A549 (cell line): ENCODE data around the gene GRK6.

Experiments
- ELK1 ChIP-seq: fragments of 150-350 bp; IDR thresholded peaks from 2 replicates; pipeline ENCODE4 v1.6.1; 2014; ENCODE audit warnings: low read depth, mild to moderate bottlenecking, low read length
- EP300 ChIP-seq, 2 experiments: fragments of >200 bp; sonication (Bioruptor Twin); formaldehyde crosslinking; IDR thresholded peaks; 2 replicates in 1 of 2; 3 replicates in 1 of 2; pipeline ENCODE4 v1.6.1; 2016 to 2017
- JUN ChIP-seq, 2 experiments: fragments of >200 bp; sonication (Bioruptor Twin); formaldehyde crosslinking; IDR thresholded peaks; 2 replicates in 1 of 2; 3 replicates in 1 of 2; pipeline ENCODE4 v1.6.1; 2016 to 2017
- JUNB ChIP-seq: fragments of >200 bp; sonication (Bioruptor Twin); formaldehyde crosslinking; IDR thresholded peaks from 2 replicates; pipeline ENCODE4 v1.6.1; 2016
- MAFK ChIP-seq: fragments of 450-650 bp; IDR thresholded peaks from 2 replicates; pipeline ENCODE4 v1.6.1; 2014; ENCODE audit not compliant: partially characterized antibody
- MAX ChIP-seq: IDR thresholded peaks from 2 replicates; pipeline ENCODE4 v1.6.1; 2012
- MYC ChIP-seq: IDR thresholded peaks from 2 replicates; pipeline ENCODE4 v1.6.1; 2012; ENCODE audit warnings: mild to moderate bottlenecking, inconsistent platforms, low read length, improper control_type of control experiment, borderline replicate concordance
- POLR2A ChIP-seq: IDR thresholded peaks from 2 replicates; pipeline ENCODE4 v1.6.1; 2012; ENCODE audit warnings: mild to moderate bottlenecking, low read length
- SREBF2 ChIP-seq: fragments of 450-650 bp; IDR thresholded peaks from 2 replicates; pipeline ENCODE4 v1.6.1; 2014; ENCODE audit warnings: mild to moderate bottlenecking, moderate library complexity
- TFCP2L1 ChIP-seq: fragments of 250-450 bp; sonication (Bioruptor Pico); IDR thresholded peaks from 2 replicates; pipeline ENCODE4 v1.5.0; 2021; ENCODE audit warnings: mild to moderate bottlenecking
- TP53 ChIP-seq: fragments of 250-450 bp; sonication (Bioruptor Pico); IDR thresholded peaks from 2 replicates; pipeline ENCODE4 v1.5.0; 2021; ENCODE audit warnings: mild to moderate bottlenecking, moderate library complexity
- ZFP36 ChIP-seq: fragments of 450-650 bp; IDR thresholded peaks from 2 replicates; pipeline ENCODE4 v1.6.1; 2014; ENCODE audit warnings: borderline replicate concordance; ENCODE audit not compliant: partially characterized antibody
- TF ChIP-seq, protein P1 (sequence below): fragments of >200 bp; sonication (Bioruptor Twin); formaldehyde crosslinking; IDR thresholded peaks from 3 replicates; pipeline ENCODE4 v1.5.1; 2016
- TF ChIP-seq, protein P2 (sequence below): fragments of 200-600 bp; sonication (generic); IDR thresholded peaks from 2 replicates; pipeline ENCODE4 v1.6.1; 2016; ENCODE audit warnings: antibody characterized with exemption, mild to moderate bottlenecking, moderate library complexity

DNA sequence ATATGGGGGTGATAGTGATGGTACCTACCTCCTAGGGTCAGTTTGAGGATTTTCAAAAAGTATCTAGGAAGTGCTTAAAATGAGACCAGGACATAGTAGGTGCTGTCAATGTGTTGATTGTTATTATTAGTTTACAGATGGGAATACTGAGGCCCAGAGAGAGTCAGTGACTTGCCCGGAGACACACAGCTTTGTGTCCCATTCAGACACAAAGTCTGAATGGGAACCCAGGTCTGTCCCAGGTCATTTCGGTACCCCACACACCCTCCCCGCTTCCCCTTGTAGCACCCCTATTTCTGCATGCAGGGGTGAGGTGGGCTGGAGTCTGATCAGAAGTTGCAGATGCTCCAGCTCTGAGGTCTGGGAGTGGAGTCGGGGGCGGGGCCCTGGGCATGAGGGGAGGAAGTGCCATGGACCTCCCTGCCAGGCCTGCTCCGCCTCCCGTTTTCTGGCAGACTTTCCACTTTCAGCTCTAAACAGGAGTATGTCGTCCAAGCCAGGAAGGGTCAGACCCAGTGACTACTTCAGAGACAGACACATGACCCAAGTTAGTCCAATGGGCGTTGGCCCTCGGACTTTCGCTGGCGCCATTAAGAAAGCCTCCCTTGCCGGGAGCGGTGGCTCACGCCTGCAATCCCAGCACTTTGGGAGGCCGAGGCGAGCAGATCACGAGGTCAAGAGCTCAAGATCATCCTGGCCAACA lies 50.2 kb downstream of the GRK6 start:
- TF ChIP-seq ELK1 (no peak), MAFK (no peak), POLR2A (no peak), MYC (no peak), TP53 (no peak), SREBF2 (no peak), JUN (IDR thresholded peaks at IDR 0.05) (no peak), TFCP2L1 (CRISPR knock-in tag) (no peak), EP300 (IDR thresholded peaks at IDR 0.05) (no peak), JUNB (no peak), MAX (no peak), ZFP36 (no peak)
- TF ChIP-seq, protein P1, sequence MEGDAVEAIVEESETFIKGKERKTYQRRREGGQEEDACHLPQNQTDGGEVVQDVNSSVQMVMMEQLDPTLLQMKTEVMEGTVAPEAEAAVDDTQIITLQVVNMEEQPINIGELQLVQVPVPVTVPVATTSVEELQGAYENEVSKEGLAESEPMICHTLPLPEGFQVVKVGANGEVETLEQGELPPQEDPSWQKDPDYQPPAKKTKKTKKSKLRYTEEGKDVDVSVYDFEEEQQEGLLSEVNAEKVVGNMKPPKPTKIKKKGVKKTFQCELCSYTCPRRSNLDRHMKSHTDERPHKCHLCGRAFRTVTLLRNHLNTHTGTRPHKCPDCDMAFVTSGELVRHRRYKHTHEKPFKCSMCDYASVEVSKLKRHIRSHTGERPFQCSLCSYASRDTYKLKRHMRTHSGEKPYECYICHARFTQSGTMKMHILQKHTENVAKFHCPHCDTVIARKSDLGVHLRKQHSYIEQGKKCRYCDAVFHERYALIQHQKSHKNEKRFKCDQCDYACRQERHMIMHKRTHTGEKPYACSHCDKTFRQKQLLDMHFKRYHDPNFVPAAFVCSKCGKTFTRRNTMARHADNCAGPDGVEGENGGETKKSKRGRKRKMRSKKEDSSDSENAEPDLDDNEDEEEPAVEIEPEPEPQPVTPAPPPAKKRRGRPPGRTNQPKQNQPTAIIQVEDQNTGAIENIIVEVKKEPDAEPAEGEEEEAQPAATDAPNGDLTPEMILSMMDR, result no peak
- TF ChIP-seq, protein P2, sequence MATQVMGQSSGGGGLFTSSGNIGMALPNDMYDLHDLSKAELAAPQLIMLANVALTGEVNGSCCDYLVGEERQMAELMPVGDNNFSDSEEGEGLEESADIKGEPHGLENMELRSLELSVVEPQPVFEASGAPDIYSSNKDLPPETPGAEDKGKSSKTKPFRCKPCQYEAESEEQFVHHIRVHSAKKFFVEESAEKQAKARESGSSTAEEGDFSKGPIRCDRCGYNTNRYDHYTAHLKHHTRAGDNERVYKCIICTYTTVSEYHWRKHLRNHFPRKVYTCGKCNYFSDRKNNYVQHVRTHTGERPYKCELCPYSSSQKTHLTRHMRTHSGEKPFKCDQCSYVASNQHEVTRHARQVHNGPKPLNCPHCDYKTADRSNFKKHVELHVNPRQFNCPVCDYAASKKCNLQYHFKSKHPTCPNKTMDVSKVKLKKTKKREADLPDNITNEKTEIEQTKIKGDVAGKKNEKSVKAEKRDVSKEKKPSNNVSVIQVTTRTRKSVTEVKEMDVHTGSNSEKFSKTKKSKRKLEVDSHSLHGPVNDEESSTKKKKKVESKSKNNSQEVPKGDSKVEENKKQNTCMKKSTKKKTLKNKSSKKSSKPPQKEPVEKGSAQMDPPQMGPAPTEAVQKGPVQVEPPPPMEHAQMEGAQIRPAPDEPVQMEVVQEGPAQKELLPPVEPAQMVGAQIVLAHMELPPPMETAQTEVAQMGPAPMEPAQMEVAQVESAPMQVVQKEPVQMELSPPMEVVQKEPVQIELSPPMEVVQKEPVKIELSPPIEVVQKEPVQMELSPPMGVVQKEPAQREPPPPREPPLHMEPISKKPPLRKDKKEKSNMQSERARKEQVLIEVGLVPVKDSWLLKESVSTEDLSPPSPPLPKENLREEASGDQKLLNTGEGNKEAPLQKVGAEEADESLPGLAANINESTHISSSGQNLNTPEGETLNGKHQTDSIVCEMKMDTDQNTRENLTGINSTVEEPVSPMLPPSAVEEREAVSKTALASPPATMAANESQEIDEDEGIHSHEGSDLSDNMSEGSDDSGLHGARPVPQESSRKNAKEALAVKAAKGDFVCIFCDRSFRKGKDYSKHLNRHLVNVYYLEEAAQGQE, result no peak
